Activated B cell treated with CpG ODN at 0.5 μM for 24 hours (primary cell): ENCODE measurements around the gene RNF220. TPM values are rescaled to one million over a fixed set of nuclear protein-coding genes. Genes with fewer than 3 reads are reported as not detected.

ENCODE experiments used
- ATAC-seq: fragments of 200-7000 bp; cut with Tn5 transposase; one replicate; pipeline ENCODE4 v1.10.0; 2021; ENCODE audit warnings: low read depth, mild to moderate bottlenecking, moderate library complexity
- CTCF ChIA-PET: fragments of 350-600 bp; sonication (Branson Sonifier 250); formaldehyde crosslinking; loops from one replicate; lab custom pipeline; 2021; ENCODE audit warnings: antibody characterized with exemption; lab: Charles Lee
- POLR2A ChIA-PET: fragments of 350-600 bp; sonication (Branson Sonifier 250); formaldehyde crosslinking; loops from one replicate; lab custom pipeline; 2021; ENCODE audit warnings: antibody characterized with exemption; lab: Charles Lee
- DNase-seq: peaks from one replicate; pipeline ENCODE4 v3.0.0; 2022
- H3K27ac Mint-ChIP-seq: one replicate; pipeline ENCODE4 v1.8.0; 2020; ENCODE audit warnings: mixed read lengths
- H3K27me3 Mint-ChIP-seq: one replicate; pipeline ENCODE4 v1.8.0; 2021; ENCODE audit warnings: mixed read lengths
- H3K36me3 Mint-ChIP-seq: one replicate; pipeline ENCODE4 v1.8.0; 2021; ENCODE audit warnings: low read depth, mixed read lengths
- H3K4me1 Mint-ChIP-seq: one replicate; pipeline ENCODE4 v1.8.0; 2021; ENCODE audit warnings: mixed read lengths
- H3K4me3 Mint-ChIP-seq: one replicate; pipeline ENCODE4 v1.8.0; 2020; ENCODE audit warnings: mild to moderate bottlenecking, mixed read lengths
- H3K9me3 Mint-ChIP-seq: one replicate; pipeline ENCODE4 v1.8.0; 2020; ENCODE audit warnings: mixed read lengths
- intact Hi-C: fragments of 100-400 bp; cut with micrococcal nuclease; formaldehyde crosslinking; loops from one replicate; pipeline ENCODE4 v1.15.1; 2024
- total RNA-seq: library from RNA; stranded (reverse); gene quantifications from 2 replicates; pipeline ENCODE4 v1.2.3, GENCODE V29; 2022
- TF ChIP-seq, protein P1 (sequence below): fragments of 200-600 bp; IDR thresholded peaks from one replicate; pipeline ENCODE4 v1.8.0; 2022; ENCODE audit warnings: antibody characterized with exemption, mild to moderate bottlenecking

The RNF220 gene
- total RNA-seq, 1 donor from 2014 or later, result 103 TPM

DNA sequence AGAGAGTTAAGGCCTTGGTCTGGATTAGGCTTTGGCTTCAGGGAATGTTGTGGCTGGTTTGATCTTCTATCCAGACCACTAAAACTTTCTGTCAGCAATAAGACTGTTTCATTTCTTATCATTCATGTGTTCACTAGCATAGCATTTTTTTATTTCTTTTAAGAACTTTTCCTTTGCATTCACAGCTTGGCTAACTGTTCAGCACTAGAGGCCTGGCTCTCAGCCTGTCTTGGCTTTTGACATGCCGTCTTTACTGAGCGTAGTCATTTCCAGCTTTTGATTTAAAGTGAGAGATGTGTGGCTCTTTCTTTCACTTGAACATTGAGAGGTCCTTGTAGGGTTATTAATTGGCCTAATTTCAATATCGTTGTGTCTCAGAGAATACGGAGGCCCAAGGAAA is 62.5 kb downstream of the RNF220 start:
- Mint-ChIP-seq H3K36me3 (no peaks in the 10 kb centered on the region), H3K9me3 (peaks cover 11% of the 10 kb centered on the region), H3K27me3 (peaks cover 21% of the 10 kb centered on the region), H3K4me1 (peaks cover 3% of the 10 kb centered on the region), H3K4me3 (no peak overlapping the region), H3K27ac (no peak overlapping the region)
- intact Hi-C loops, result no loop called here
- DNase-seq, result no peak
- POLR2A ChIA-PET, result no interaction called here
- no peak for ATAC-seq
- CTCF ChIA-PET, result no interaction called here
- TF ChIP-seq, protein P1, sequence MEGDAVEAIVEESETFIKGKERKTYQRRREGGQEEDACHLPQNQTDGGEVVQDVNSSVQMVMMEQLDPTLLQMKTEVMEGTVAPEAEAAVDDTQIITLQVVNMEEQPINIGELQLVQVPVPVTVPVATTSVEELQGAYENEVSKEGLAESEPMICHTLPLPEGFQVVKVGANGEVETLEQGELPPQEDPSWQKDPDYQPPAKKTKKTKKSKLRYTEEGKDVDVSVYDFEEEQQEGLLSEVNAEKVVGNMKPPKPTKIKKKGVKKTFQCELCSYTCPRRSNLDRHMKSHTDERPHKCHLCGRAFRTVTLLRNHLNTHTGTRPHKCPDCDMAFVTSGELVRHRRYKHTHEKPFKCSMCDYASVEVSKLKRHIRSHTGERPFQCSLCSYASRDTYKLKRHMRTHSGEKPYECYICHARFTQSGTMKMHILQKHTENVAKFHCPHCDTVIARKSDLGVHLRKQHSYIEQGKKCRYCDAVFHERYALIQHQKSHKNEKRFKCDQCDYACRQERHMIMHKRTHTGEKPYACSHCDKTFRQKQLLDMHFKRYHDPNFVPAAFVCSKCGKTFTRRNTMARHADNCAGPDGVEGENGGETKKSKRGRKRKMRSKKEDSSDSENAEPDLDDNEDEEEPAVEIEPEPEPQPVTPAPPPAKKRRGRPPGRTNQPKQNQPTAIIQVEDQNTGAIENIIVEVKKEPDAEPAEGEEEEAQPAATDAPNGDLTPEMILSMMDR, result no peak

DNA sequence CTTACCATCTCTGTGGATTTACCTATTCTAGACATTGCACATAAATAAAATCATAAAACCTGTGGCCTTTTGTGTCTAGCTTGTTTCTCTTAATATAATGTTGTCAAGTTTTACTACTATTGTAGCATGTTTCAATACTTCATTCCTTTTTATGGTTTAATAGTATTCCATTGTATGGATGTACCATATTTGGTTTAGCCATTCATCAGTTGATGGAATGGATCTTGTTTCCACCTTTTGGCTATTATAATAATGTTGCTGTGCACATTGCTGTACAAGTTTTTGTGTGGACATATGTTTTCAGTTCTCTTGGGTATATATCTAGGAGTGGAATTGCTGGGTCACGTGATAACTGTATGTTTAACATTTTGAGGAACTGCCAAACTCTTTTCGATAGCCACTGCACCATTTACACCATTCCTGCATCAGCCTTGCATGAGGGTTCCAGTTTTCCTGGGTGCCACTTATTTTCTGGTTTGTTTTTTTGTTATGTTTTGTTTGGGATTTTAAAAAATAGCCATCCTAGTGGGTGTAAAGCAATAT is 66.9 kb downstream of the RNF220 start:
- Mint-ChIP-seq H3K4me1 (peaks cover 5% of the 10 kb centered on the region), H3K27me3 (peaks cover 18% of the 10 kb centered on the region), H3K36me3 (no peaks in the 10 kb centered on the region), H3K4me3 (no peak overlapping the region), H3K9me3 (peaks cover 7% of the 10 kb centered on the region), H3K27ac (no peak overlapping the region)
- intact Hi-C loops, result no loop called here
- no peak for DNase-seq
- POLR2A ChIA-PET, result no interaction called here
- TF ChIP-seq, protein P1, result no peak
- CTCF ChIA-PET, result no interaction called here
- no peak for ATAC-seq

DNA sequence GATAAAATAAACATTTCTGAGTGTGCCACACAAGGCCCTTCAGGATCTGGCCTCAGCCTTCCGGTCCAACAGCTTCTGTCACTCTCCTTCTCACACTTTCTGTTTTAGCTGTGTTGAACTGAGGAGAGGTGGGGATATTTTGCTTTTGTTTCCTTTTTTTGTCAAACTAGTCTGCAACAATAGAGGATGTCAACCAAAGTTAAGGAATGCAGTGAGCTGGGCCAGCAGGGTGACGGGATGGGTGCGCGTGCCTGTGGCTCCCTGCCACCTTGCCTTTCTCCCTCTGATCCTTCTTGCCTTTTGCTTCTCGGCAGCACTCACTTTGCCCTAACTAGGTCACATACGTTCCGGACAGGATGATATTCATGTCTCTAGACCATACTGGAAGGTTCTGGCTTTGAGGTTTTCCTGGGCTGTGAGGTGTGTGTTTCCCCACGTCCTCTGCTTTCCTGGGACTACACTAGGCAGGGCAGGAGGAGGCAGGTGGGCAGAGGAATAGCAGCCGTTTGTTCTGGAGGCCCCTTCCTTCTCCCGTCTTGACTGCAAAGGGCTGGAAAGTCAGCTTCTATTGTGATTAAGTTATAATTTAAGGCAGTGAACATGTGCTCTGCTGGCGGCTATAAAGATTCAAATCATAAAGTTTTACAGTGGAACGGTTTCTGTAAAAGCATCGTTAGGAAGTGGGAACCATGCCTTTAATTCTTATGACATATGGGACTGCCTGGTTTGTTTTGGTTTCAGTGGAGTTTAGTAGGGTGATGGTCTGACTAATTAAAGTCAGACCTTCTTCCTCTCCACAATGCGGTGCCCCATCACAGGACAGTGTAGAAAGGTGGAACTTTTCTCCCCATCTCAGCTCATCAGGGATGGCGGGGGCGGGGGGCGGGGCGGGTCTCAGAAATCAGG is 67.8 kb downstream of the RNF220 start:
- ATAC-seq (no peak), DNase-seq (no peak)
- intact Hi-C loops, result no loop called here
- Mint-ChIP-seq H3K9me3 (peaks cover 7% of the 10 kb centered on the region), H3K27me3 (peaks cover 18% of the 10 kb centered on the region), H3K36me3 (no peaks in the 10 kb centered on the region), H3K4me3 (no peak overlapping the region), H3K27ac (no peak overlapping the region), H3K4me1 (peaks cover 5% of the 10 kb centered on the region)
- TF ChIP-seq, protein P1, result no peak
- CTCF ChIA-PET, result no interaction called here
- POLR2A ChIA-PET, result no interaction called here

DNA sequence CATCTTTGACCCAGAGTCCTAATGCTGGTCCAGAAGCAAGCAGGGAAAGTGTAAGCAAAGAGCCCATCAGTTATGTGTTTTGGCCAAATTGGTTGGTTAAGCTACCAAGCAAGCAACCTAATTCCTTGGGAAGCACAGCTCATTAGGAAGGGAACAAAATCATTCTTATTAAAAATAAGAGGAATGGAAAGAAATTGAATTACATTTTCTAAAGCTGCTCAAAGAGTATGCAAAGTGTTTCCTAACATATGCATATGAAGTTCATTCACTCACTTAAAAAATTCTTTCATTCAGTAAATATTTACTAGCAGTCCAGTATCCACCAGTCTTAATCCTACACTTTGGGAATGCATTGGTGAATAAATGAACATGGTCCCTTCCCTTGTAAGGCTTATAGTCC is 71.8 kb downstream of the RNF220 start:
- POLR2A ChIA-PET, result no interaction called here
- Mint-ChIP-seq H3K27ac (no peak overlapping the region), H3K27me3 (peaks cover 12% of the 10 kb centered on the region), H3K9me3 (peaks cover 5% of the 10 kb centered on the region), H3K4me3 (no peak overlapping the region), H3K4me1 (peaks cover 5% of the 10 kb centered on the region), H3K36me3 (no peaks in the 10 kb centered on the region)
- TF ChIP-seq, protein P1, result no peak
- no peak for ATAC-seq
- CTCF ChIA-PET, result no interaction called here
- intact Hi-C loops, result no loop called here
- no peak for DNase-seq

DNA sequence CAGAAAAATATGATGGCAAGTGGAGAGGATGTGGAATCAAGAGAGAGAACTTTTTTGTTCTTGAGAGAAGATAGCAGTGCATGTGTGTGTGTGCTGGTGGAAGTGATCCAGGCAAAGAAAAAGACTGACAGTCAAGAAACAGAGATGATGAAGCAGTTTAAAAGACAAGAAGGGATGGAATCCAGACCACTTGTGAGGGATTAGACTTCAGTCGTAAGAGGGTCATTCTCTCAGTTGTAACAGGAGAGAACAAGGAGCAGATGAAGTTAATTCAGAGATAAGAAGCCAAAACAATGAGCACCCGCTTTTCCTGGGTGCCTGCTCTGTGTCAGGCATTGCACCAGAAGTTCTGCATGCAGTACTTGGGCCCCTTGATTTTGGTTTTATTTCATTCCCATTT is 76.6 kb downstream of the RNF220 start:
- Mint-ChIP-seq H3K4me1 (peaks cover 2% of the 10 kb centered on the region), H3K4me3 (no peak overlapping the region), H3K9me3 (no peaks in the 10 kb centered on the region), H3K27me3 (peaks cover 24% of the 10 kb centered on the region), H3K27ac (no peak overlapping the region), H3K36me3 (no peaks in the 10 kb centered on the region)
- POLR2A ChIA-PET, result no interaction called here
- ATAC-seq, result no peak
- no peak for DNase-seq
- CTCF ChIA-PET, result no interaction called here
- TF ChIP-seq, protein P1, result no peak
- intact Hi-C loops, result no loop called here
